ENCODE measurements around the gene MAML2.

The MAML2 gene

DNA sequence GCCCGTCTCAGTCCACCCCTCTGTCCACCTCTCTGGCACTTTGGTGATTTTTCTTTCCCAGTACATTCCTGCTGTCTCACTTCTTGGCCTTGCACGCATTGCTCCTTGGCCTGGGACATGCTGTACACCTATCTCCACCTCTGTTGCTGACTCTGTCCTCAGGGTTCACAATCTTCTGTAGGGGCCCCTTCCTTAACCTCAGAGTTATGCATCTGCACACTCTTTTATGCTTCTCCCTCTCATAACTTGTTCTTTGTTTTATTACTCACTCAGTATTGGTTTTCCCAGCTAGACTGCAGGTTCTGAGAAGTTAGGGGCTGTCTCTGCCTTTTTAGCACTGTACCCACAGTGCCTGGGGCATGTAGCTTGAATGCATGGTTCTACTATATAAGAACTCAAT lies 279.9 kb downstream of the MAML2 start:
- no peak for DNase-seq

DNA sequence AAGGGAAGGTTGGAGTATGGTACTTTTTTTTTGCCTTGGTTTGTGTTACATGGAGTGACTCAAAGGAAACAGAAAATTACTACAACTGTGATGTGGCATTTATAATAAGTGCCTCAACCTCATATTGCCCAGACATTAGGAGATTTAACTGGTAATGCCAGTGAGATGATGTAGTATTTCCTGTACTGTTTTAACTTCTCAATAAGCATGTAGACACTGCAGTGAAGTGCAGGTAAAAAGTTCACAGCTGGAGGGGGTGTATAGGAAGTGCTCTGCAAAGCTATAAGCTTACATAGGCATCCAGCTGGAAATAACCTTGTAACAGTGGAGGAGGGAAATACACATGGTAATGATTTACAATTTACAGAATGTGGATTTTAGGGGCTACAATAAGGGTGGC lies 280.9 kb downstream of the MAML2 start:
- DNase-seq: no peak

DNA sequence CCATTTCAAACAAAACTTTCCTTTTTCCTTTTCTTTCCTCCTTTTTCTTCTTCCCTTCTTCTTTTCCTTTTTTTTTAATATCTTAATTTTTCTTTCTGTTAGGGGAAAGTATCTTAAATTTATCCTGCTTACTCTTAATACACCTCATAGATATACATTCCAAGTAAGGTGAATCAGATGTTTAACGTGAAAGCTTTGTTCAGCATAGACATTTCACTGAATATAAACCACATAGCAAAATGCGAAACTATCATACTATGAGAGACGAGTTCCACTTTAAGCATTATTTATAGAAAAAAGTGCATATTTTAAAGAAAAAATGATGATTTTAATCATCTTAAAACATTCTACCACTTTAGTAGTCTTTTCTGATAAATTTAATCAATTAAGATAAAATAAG lies 281.3 kb downstream of the MAML2 start:
- DNase-seq: no peak

DNA sequence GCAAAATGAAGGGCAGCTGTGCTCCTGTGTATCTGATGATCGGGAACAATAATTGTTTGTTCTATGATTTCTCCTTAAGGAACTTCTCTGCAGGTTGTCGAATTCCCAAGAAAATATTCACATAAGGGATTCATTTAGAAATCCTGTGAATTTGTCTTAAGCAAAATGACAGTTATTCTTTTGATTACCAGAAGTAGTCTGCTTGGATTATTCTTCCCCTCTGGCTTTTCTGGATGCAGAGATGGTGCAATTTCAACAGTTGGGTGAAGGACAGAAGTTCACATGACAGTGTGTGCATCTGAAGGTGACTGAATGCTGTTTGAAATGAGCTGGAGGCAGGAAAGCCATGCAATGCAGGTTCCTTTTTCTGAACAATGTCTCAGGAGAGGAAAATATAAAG lies 281.9 kb downstream of the MAML2 start:
- no peak for DNase-seq

DNA sequence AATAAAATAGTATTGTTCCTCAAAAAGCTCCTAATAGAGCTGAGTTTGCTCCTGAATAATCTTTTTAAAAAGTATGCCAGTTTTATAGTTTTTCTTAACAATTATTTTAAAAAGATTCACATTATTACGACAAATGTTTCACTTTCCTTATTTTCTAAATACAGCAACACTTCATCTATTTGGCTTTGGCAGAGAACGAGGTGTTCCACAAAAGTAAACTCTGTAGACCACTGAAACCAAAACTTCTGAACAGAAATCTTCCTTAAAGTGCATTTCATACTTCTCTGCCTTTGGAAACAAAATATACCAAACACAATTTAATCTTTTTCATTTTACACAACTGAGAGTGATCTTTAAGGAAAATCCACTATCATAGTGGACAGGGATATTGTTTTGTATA lies 285.5 kb downstream of the MAML2 start:
- DNase-seq: no peak

DNA sequence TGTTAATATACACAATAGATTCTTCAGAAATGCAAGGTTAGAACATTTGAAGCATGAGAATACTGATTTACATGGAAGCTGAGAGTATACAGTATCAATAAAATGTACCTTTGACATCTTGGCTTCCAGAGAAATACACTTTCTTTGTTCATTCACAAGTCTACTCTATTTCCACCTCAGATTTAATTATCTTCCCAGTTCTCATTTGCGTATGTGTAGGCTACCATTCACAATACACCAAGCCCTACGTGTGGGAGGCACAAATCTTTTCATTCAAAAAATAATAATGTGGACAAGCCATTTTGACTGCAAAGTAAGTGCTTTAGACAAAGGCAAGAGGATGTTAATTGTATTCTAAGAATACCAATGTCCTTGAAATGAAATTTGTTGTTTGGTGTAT lies 286.4 kb downstream of the MAML2 start:
- DNase-seq: no peak

DNA sequence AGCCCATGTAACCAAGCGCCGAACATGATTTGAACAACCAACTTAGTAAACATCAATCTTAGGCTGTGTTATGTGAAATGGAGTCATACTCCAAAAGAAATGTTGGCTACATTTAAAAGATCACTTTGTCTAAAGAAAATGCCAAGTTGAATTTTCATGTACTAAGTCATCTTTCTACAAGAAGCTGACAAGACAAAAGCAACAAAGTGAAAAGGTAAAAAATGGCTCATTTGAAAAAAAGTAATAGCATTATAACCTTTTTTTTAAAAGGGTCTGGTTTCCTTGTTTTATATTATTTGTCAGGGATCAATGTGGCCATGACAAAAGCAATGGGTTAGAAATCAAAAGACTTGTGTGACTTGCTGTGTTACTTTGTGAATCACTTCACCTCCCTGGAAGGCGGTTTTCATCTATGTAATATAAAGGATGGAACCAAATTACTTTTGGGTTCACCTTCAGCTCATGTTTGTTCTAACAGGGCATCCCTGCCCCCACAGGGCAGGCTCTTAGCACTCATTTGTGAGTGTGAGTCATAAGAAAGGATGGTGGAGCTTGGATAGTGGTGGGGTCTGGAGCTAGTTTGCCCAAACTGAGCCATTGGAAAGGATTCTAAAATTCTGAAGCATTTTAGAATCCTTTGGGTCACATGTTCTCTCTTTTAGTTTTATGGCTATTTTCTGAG lies 287.1 kb downstream of the MAML2 start:
- no peak for DNase-seq

DNA sequence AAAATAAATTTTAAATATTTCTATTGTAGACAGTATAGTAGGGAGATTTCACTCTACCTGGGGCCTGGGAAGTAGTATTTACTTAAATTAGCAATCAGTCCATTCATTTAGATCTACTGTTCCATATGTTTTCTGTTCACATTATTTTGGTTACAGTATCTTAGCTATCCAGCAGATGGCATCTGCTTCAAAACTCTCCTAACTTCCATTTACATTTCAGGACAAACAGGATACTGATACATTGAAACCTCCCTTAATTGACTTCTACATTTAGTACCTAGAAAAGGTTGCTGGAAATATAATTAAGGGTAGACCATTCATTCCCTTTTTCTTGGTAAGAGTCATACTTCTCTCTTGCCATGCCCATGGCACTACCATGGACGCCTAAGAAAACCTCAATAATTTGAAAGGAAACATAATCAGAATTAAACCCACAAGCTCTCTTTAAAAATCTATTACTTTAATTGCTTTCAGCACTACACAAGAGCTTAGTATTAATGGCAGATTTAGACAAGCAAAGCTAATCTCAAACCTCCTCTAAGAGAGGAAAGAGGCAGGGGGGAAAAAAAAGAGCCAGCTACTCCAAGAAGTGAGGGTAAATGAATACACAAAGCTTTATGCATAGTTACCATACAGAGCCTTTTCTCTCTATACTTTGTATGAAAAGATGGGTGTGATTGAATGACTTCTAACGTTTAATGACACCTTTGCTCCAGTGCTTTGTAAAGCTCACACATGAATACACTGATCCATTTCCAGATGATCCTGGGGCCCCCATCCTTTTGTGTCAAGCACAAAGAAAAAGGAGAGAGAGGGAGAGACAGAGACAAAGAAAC lies 287.9 kb downstream of the MAML2 start:
- DNase-seq: peak; percentile 5 to 23

DNA sequence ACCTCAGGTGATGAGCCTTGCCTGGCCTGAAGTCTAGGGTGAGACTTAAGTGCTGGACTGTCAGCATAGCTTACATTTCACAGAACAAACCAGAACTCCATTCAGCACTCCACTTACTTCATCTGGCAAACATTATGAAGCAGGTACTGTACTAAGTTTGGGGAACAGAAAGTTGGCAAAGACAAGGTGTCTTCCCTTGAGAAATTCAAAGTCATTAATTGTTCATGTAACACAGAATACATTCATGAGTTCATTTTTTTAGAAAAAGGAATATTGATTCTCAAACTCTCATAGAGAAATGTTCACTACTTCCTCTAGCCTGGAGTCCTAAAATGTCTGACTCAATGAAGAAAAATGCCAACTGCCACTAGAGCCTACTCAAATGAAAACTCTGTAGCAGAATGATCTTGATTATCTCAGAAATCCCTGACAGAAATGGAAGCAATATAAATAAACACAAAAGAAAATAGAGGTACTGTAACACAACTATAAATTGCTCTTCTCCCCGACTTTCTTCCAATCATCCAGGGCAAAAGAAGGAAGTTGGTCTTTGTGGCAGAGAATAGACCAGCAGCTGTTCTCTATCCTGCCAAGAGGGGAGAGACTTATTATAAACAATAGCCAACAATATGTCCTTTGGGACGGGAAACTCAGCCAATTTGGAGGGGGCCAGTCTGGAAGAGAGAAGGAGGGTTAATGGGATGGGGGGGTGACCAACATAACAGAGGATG lies 289.9 kb downstream of the MAML2 start:
- DNase-seq: peak; percentile 5 to 17

DNA sequence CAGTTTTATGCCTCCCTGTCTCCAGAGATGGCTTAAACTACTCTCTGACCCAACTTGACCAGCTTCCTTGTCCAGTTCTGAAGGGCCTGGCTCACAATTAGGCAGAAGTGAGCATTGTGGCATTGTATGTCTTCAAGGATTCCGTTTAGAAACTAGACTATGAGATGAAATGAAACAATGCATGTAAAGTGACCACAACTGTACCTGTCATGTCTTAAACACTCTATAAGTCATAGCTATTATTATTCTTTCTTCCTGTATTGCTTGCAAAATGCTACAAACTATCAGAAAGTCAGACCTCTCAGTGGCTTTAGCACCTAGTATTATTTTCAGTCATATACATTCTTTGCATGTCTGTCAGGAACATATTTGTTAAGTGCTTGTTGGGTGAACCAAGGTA lies 291.2 kb downstream of the MAML2 start:
- no peak for DNase-seq

DNA sequence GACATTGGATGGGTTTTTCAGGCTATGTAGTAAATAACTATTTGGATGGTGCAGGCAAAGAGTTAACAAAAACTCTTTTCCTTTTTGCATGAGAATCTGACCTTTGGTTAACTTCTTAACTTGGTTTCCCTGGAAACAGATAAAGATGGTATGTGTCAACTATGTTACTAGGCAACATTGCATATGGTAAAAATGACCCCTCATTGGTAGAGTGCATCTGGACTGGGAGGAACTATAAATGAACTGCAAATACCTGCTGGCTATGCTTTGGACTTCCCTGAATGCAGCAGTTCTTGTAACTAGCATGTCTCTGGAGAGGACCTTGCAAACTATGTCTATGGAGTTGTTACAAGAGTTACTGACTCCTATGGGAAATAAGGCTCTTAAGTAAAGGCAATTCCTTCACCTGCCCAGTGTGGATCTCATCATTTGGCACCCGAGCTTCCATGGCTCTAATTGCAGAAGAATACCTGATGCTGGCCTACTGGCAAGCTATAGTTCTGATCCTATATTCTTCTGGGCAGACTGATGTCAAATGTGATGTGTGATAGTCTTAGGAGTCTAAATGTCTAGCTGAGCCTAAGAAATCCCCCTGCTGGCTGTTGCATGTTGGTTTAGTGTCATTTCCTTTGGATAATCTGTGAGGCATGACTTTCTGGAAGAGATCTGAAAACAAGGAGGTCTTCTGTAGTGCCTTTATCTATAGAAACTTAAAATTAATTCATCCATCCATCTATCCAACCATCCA lies 292.4 kb downstream of the MAML2 start:
- no peak for DNase-seq

DNA sequence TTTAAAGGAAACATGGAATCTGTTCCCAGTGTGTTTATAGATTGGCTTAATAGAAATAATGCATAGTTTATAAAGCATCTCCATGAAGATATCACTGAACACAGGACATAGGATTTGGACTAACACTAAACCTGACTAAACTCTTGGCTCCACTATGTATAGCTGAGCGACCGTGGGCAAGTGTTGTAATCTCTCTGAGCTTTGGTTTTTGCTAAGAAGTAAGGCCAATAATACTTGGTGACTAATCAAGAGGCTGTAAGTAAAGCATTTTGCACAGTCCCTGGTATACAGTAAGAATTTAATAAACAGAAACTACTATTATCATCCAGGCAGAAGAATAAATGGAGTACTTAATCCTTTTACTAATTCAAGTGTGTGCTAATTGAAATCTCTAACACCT lies 293.6 kb downstream of the MAML2 start:
- no peak for DNase-seq

DNA sequence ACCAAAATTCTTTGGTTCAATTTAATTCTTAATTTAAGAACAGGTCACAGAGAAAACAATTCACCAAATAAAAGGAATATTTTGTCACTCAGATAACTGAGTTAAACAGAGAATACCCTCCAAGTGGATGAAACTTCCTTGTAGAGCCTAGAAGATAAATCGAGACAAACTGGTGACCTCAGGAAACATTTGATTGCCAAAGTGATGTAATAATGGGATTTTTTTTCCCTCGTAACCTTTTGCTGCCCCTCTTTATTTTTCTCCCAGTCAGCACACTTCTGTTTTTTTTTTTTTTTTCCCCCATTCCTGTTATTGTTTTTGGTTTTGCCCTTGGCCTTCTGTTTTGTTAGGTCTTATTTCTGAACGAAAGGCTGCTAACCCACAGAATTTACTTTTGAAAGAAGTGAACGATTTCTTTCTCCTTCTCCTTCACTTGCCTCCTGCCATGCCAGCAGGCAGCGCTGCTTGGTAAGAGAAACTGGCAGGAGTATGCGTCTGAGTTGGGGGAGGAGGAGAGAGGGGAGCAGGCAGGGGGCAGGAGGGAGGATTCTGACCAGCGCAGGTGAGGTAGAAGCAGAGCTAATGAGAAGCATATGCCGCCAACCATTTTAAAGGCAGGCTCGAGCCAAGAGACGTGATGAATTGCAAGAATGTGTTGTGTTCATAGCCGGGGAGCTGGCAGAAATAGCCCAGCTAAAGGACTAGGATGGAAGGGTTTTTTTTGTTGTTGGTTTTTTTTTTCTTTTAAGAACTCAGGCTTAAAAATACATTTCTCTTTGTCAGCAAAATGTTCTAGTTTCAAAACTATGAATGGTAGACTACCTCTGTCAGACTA lies 297.2 kb downstream of the MAML2 start:
- no peak for DNase-seq

DNA sequence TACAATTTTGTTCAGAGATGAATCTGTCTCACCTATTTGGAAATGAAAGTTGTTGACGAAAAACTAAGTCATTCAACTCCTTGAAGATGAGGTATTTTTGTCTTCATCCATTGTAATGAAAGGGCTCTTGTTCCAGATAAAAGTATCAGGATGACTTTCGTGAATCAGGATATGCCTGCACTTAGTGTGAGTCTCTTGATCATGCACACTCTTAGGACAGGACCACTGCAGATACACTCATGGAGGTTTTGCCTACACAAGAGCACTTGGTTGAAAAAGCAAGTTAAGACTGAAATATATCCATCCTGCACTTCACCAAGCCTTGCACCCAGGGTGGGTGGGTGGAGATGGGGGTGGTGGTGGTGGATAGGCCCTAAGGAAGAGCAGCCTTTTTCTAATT lies 298.2 kb downstream of the MAML2 start:
- no peak for DNase-seq

DNA sequence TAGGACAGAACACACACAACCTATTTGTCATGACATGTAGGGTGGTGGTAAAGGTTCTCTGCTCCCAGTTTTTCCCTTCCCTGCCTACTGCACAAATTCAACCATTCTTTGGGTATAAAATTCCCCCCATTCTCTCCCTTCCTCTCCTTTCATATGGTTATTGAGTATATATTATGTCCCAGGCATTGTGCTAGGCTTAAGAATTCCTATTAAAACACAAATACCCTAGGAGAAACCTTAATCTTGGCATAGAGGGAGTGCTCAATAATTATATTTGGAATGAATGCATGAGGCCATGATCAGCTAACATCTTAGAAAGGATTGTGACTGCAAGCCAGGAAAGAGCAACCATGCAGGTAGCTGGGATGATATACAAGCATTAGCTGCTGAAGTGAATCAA lies 298.7 kb downstream of the MAML2 start:
- no peak for DNase-seq

DNA sequence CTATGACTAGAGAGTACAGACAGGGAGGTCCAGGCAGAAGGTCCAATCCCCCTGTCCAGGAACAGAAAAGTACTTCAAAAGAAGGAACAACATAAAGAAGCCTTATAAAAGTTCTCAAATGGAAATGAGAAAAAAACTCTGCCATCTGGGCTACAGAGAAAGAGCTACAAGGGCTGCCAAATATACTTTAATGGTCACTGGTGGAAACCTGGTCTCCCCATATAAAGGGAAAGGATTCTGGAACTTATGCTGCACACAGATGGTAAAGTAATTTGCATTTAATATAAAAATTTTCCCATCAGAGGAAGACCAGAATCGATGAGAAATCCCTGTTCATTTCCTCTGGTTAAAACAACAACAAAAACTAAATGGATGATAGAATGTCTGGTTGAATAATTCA lies 299.7 kb downstream of the MAML2 start:
- no peak for DNase-seq

DNA sequence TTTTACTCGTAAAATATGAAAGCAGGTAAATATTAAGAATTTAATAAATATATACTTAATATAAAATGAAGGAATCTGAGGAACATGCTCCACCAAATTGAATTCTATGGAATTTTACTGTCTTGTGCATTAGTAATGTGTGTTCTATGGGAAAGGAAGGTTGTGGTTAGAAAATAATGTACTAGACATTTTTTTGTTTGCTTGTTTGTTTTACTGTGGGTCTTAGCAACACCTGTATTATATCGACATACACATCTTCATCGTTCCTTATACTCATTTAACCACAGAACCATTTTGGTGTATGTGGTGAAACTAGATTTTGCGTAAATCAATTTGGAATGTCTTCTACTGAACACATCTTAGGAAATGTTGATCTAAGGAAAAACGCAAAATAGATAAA lies 304.9 kb downstream of the MAML2 start:
- DNase-seq: no peak

DNA sequence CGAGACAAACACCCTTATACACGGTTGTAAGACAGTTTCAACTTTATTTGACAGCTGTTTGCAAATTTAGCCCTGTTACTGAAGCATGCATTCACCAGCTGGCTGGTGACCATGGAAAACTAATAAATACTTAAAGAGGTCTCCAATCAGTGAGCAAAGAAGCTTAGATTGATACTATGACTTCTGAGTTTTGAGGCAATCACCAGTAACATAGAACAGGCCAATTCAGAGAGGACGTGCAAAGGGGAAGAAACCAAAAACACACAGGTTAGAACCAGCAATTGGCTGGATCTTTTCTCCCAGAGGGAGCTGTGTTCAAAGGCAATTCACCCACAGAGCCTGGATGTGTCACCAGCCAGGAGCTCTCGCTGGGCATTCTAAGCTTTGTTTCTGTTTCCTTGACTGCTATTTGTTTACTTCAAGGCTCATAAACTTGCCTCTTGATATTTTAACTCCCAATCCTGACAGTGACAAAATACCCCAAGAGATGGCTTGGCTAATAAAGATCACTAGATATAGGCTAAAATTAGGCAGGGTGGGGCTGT lies 305.5 kb downstream of the MAML2 start:
- DNase-seq: no peak

DNA sequence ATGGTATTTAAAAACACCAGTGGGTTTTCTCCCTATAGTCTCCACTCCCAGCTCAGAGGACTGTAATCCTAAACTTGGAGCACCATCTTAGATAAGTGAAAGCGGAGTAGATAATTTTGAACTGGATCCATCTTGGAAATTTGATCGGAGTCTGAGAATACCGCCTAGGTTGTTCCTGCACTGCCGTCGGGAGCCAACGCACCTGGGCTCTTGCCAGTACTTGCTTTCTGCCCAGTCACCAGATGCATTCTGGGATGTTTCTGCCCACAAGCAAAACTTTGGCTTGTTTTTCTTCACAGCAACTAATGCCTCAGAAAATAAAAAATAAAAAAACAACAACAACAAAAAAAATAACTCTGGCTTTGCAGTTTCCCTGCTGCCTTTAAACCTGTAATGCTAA lies 306.1 kb downstream of the MAML2 start:
- DNase-seq: no peak

DNA sequence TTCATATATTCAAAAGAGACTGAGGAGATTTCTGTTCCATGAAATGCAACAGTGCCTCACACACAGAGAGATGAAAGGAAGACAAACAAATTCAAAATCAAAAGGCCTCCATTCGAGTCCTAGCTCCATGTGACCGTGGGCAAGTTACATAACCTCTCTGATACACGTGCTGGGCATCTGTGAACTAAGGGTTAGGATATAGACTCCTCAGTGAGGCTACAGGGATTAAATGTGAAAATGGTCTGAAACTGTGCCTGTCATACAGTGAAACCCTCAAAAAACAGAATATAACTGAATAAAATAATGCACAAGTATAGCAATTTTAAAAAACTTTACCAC lies 307.3 kb downstream of the MAML2 start:
- DNase-seq: peak; percentile 43 to 55

DNA sequence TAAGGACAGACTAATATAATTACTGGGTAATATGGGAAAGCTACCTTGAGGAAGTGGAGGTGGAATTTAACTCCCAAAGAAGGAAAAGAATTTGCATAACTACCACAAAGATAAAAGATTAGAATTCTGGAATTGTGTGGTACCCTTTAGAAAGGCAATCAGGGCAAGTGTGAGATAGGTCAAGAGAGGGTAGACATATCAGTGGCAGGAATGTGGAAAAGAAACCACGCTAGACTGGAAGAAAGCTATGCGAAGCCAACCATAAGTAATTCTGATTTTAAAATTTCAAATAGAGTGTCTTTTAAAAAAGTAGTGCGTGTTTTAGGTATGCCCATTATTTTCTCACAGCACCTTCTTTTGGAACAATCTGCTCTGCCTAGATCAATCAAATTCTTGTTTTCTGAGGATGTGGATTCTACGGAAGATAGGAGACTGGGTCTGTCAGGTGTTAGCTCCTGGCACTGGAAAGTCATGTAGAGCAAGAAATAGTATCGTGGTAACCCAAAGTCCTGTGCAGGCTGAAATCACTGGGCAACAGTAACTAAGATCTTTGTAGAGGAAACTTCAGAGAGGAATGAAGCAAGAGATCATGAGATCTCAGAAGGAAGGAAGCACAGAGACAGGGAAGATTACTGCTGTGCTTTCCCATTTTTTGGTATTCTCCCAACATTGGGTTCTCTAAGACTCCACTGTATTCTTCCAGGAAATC lies 307.8 kb downstream of the MAML2 start:
- peak; percentile 50 to 68 for DNase-seq
